ENCODE data around the gene WDR45. TPM values are rescaled to one million over a fixed set of nuclear protein-coding genes. Genes with fewer than 3 reads are reported as not detected.
A peak's percentile ranks its signal among the peaks of the same experiment; 100 is the strongest.

The WDR45 gene
- polyA plus RNA-seq, 1 experiment: 165 TPM

DNA sequence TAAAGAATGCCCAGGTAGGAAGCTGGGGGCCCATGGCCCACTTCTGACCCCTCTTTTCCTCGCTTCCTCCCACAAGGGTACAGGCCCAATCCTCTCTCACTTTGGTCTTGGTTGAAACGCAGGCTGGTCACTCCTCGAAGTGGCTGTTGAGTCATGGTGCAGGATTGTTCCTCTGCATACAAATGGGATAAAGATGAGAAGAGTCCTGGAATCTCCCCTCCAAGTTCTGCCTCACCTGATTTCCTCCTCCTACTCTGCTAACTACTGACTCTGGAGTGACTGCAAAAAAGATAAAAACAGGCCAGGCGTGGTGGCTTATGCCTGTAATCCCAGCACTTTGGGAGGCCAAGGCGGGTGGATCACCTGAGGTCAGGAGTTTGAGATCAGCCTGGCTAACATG lies 1.7 kb downstream of the WDR45 start:
- Histone ChIP-seq H3K4me3 (ENCODE audit: low read depth, low read length) (no peak overlapping the region), H3K36me3 (ENCODE audit: control insufficient read depth, insufficient read depth, low read length) (peaks cover 6% of the 10 kb centered on the region), H3K27me3 (ENCODE audit: control insufficient read depth, insufficient read depth, low read length) (no peaks in the 10 kb centered on the region)
- TF ChIP-seq, protein P1, sequence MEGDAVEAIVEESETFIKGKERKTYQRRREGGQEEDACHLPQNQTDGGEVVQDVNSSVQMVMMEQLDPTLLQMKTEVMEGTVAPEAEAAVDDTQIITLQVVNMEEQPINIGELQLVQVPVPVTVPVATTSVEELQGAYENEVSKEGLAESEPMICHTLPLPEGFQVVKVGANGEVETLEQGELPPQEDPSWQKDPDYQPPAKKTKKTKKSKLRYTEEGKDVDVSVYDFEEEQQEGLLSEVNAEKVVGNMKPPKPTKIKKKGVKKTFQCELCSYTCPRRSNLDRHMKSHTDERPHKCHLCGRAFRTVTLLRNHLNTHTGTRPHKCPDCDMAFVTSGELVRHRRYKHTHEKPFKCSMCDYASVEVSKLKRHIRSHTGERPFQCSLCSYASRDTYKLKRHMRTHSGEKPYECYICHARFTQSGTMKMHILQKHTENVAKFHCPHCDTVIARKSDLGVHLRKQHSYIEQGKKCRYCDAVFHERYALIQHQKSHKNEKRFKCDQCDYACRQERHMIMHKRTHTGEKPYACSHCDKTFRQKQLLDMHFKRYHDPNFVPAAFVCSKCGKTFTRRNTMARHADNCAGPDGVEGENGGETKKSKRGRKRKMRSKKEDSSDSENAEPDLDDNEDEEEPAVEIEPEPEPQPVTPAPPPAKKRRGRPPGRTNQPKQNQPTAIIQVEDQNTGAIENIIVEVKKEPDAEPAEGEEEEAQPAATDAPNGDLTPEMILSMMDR (IDR thresholded peaks at IDR 0.05; ENCODE audit: insufficient read depth, low read depth, low read length): no peak
- ChIA-PET POLR2A (no interaction called here), CTCF (no interaction called here)
- DNase-seq (ENCODE audit: low read depth): no peak

DNA sequence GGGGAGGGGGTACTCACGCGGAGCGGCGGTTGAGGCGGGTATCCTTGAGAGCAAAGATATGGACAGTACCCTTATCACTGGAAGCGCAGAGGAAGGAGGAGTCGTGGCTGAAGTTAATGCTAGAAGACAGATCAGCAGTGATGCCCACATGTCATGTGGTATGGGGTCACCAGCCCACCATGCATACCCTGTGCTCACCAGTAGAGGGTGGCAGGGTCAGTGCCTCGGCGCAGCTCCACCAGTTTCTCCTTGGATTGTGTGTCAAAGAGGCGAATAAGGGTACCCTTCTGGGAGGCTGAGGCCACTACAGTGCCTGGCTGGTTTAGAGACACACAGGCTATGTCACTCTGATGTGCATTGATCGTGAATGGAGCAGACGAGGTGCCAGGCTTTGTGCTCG lies 4.3 kb downstream of the WDR45 start:
- Histone ChIP-seq H3K4me3 (ENCODE audit: low read depth, low read length) (no peak overlapping the region), H3K27me3 (ENCODE audit: control insufficient read depth, insufficient read depth, low read length) (no peaks in the 10 kb centered on the region), H3K36me3 (ENCODE audit: control insufficient read depth, insufficient read depth, low read length) (peaks cover 6% of the 10 kb centered on the region)
- TF ChIP-seq, protein P1 (IDR thresholded peaks at IDR 0.05; ENCODE audit: insufficient read depth, low read depth, low read length): no peak
- ChIA-PET POLR2A (no interaction called here), CTCF (no interaction called here)
- DNase-seq (ENCODE audit: low read depth): no peak

DNA sequence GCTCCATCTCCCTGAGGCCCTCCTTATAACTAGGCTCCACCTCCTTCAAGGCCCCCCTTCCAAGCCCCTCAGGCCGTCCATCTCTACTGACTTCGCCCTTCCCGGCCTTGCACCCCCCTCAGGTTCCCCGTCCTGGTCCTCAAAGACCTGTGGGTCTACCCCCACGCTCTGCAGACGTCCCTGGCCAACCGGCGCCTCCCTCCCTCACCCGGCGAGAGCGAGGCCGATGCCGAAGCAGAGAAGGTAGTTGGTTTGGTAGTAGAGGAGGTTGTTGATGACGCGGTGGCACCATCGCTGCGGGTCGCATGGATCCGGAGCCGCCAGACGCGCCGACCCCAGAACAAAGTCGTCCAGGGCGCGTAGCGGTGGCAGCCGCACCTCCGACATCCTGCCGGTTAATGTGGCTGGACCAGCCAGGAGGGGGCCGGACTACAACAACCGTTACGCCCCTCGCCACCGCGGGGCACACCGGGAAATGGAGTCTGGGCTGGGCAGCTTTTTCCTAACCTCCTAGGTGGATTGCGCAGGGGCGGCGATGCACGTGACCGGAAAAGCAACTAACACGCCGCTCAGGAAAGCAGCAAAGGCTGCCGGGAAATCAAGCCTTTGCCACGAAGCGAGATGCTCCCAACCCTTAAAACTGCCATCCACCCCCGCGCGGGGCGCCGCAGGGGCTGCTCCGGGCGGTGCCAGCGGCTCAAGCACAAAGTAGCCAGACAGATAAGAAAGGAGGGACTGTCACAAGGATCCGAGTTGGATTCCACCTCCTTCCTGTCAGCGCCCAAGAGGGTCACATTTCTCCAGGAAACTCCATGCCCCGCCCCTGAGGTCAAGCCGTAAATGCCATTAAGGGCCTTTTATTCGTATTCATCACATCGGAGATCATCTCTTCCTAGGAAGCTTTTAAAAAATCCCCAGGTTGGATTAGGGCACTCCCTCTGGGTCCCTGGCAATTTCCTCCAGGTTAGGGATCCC lies 5.8 kb downstream of the WDR45 start, which contains the start of gene PRAF2:
Gene PRAF2 (minus strand): TSS at position 402 of the 975 bp plus-strand sequence. CDS start 15 bp downstream, at position 387.
- Histone ChIP-seq H3K27me3 (ENCODE audit: control insufficient read depth, insufficient read depth, low read length) (no peaks in the 10 kb centered on the region), H3K4me3 (ENCODE audit: low read depth, low read length) (peak within 1 kb of the TSS; percentile 76), H3K36me3 (ENCODE audit: control insufficient read depth, insufficient read depth, low read length) (peaks cover 6% of the 10 kb centered on the region)
- ChIA-PET POLR2A (no interaction called here), CTCF (interaction anchor here (1.1 kb wide), 1 partner anchor 8 kb away, joined by 3 read pairs; no protein-coding TSS in a partner anchor)
- peak; percentile 62 for DNase-seq (ENCODE audit: low read depth)
- TF ChIP-seq, protein P1 (IDR thresholded peaks at IDR 0.05; ENCODE audit: insufficient read depth, low read depth, low read length): no peak

DNA sequence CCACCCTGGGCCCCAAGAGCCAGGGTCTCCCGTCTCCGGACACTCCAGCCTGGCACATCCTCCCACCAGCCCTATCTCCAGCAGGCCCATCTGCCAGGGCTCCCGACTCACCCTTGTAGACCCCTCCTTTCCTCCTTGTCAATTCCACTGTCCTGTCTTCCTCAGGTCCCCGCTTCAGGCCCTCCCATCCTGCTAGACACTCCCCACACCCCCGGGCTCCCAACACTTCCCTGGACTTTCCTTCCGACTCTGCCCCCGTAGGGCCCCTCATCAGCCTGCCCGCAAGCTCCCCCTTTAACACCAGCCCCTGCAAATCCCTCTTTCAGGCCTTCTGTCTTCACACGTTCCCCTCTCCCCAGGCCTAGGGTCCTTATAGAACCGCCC lies 7.0 kb downstream of the WDR45 start:
- ChIA-PET POLR2A (no interaction called here), CTCF (no interaction called here)
- H3K36me3 ChIP-seq (ENCODE audit: control insufficient read depth, insufficient read depth, low read length): peaks cover 4% of the 10 kb centered on the region; the same call in 1 of the 2 replicates

More for the DNA sequence above, 7.0 kb downstream of the WDR45 start:
- TF ChIP-seq, protein P1 (IDR thresholded peaks at IDR 0.05; ENCODE audit: insufficient read depth, low read depth, low read length): no peak
- Histone ChIP-seq H3K4me3 (ENCODE audit: low read depth, low read length) (peak overlapping the region; percentile 76), H3K27me3 (ENCODE audit: control insufficient read depth, insufficient read depth, low read length) (no peaks in the 10 kb centered on the region)
- DNase-seq (ENCODE audit: low read depth): no peak
